Measurements from ENCODE around the gene SIX5. TPM values are rescaled to one million over a fixed set of nuclear protein-coding genes. Genes with fewer than 3 reads are reported as not detected.

SIX5 gene
- total RNA-seq, 2 experiments from 2014 or later = 2.3 to 2.4 TPM

- Mint-ChIP-seq H3K4me3 (peak overlapping the region; percentile 31), H3K36me3 (peaks cover 3% of the 10 kb centered on the region), H3K27me3 (peaks cover 4% of the 10 kb centered on the region), H3K4me1 (ENCODE audit: low read depth) (peaks cover 10% of the 10 kb centered on the region), H3K27ac (no peak overlapping the region), H3K9me3 (no peaks in the 10 kb centered on the region)
- ChIA-PET CTCF (interaction anchor here (0.6 to 6.5 kb wide), 6 partner anchors 8 to 114 kb away, joined by 3 to 121 read pairs (median 29); no protein-coding TSS in a partner anchor), POLR2A (interaction anchor here (1.4 kb wide), 1 partner anchor 21 kb away, joined by 3 read pairs; the partner anchor contains the start of gene DMWD)
- no peak for DNase-seq
- intact Hi-C loops (cut with micrococcal nuclease) = no loop called here
Observed at GRCh38 chr19:45771311-45771933, 2.4 kb upstream of the SIX5 start.

- ChIA-PET CTCF (interaction anchor here (0.6 to 6.5 kb wide), 25 partner anchors 9 to 1047 kb away, joined by 3 to 121 read pairs (median 5); partner anchors contain the start of genes DMPK, DMWD, FBXO46 and MYPOP), POLR2A (interaction anchor here (0.6 to 1.9 kb wide), 5 partner anchors 25 to 292 kb away, joined by 3 to 10 read pairs (median 4); partner anchors contain the start of genes FBXO46 and QPCTL)
- H3K27ac Mint-ChIP-seq = peak overlapping the region; percentile 28
- no peaks in the 10 kb centered on the region for H3K9me3 Mint-ChIP-seq
- intact Hi-C loops (cut with micrococcal nuclease) = loop anchor here (1.0 kb wide), 3 partner anchors 9 to 29 kb away; no protein-coding TSS in a partner anchor
- H3K27me3 Mint-ChIP-seq = peaks cover 9% of the 10 kb centered on the region
- H3K4me3 Mint-ChIP-seq = peak overlapping the region; percentile 78
- DNase-seq = peak; percentile 92
- peaks cover 3% of the 10 kb centered on the region for H3K36me3 Mint-ChIP-seq
- H3K4me1 Mint-ChIP-seq (ENCODE audit: low read depth) = peaks cover 10% of the 10 kb centered on the region
Observed at GRCh38 chr19:45770192-45771101, 1.4 kb upstream of the SIX5 start.

- DNase-seq = no peak
- intact Hi-C loops (cut with micrococcal nuclease) = loop anchor here (1.0 to 2.0 kb wide), 6 partner anchors 9 to 115 kb away; partner anchors contain the start of genes FBXO46 and SYMPK
- ChIA-PET POLR2A (interaction anchor here (0.9 to 1.9 kb wide), 7 partner anchors 9 to 291 kb away, joined by 3 to 10 read pairs (median 4); partner anchors contain the start of genes FBXO46, IRF2BP1 and QPCTL), CTCF (interaction anchor here (0.6 to 6.5 kb wide), 31 partner anchors 9 to 291 kb away, joined by 3 to 121 read pairs (median 5); partner anchors contain the start of genes DMPK, DMWD, FBXO46 and IRF2BP1)
- Mint-ChIP-seq H3K36me3 (peaks cover 3% of the 10 kb centered on the region), H3K4me3 (peak overlapping the region; percentile 78), H3K27ac (peak overlapping the region; percentile 18), H3K9me3 (no peaks in the 10 kb centered on the region), H3K4me1 (ENCODE audit: low read depth) (peaks cover 10% of the 10 kb centered on the region), H3K27me3 (peaks cover 12% of the 10 kb centered on the region)
Observed at GRCh38 chr19:45769821-45770191, 754 bp upstream of the SIX5 start.

GRCh38 chr19:45768655-45768983, 433 bp downstream of the SIX5 start:
- Mint-ChIP-seq H3K27me3 (peaks cover 15% of the 10 kb centered on the region), H3K27ac (peak overlapping the region; percentile 10), H3K9me3 (no peaks in the 10 kb centered on the region), H3K4me3 (peak overlapping the region; percentile 78), H3K36me3 (peaks cover 3% of the 10 kb centered on the region), H3K4me1 (ENCODE audit: low read depth) (peaks cover 10% of the 10 kb centered on the region)
- DNase-seq = peak; percentile 59
- POLR2A ChIA-PET = interaction anchor here (1.2 to 1.9 kb wide), 8 partner anchors 11 to 290 kb away, joined by 3 to 10 read pairs (median 4); partner anchors contain the start of genes DMWD and QPCTL
- CTCF ChIA-PET = interaction anchor here (0.7 to 6.5 kb wide), 14 partner anchors 9 to 248 kb away, joined by 3 to 121 read pairs (median 8); partner anchors contain the start of genes DMPK, FBXO46, MYPOP and SYMPK
- intact Hi-C loops (cut with micrococcal nuclease) = loop anchor here (2.0 kb wide), 1 partner anchor 38 kb away; the partner anchor contains the start of gene FBXO46

GRCh38 chr19:45767881-45768654, 984 bp downstream of the SIX5 start:
- Mint-ChIP-seq H3K4me1 (ENCODE audit: low read depth) (peaks cover 10% of the 10 kb centered on the region), H3K9me3 (no peaks in the 10 kb centered on the region), H3K27me3 (peaks cover 15% of the 10 kb centered on the region), H3K27ac (no peak overlapping the region), H3K4me3 (peak overlapping the region; percentile 60), H3K36me3 (peaks cover 3% of the 10 kb centered on the region)
- POLR2A ChIA-PET = interaction anchor here (1.2 to 1.8 kb wide), 6 partner anchors 11 to 126 kb away, joined by 3 to 10 read pairs (median 4); partner anchors contain the start of genes DMWD and QPCTL
- intact Hi-C loops (cut with micrococcal nuclease) = loop anchor here (2.0 kb wide), 1 partner anchor 37 kb away; the partner anchor contains the start of gene FBXO46
- DNase-seq = peak; percentile 23
- CTCF ChIA-PET = interaction anchor here (0.8 to 6.5 kb wide), 9 partner anchors 11 to 241 kb away, joined by 3 to 121 read pairs (median 8); partner anchors contain the start of genes DMPK and FBXO46

GRCh38 chr19:45767410-45767880, 1.6 kb downstream of the SIX5 start:
- H3K4me3 Mint-ChIP-seq = peak overlapping the region; percentile 26
- POLR2A ChIA-PET = interaction anchor here (1.2 kb wide), 1 partner anchor 75 kb away, joined by 3 read pairs; the partner anchor contains the start of gene SNRPD2
- no peak for DNase-seq
- H3K27me3 Mint-ChIP-seq = peaks cover 15% of the 10 kb centered on the region
- H3K27ac Mint-ChIP-seq = no peak overlapping the region
- CTCF ChIA-PET = interaction anchor here (0.8 to 6.5 kb wide), 6 partner anchors 12 to 242 kb away, joined by 3 to 121 read pairs (median 12); partner anchors contain the start of gene FBXO46
- H3K36me3 Mint-ChIP-seq = peaks cover 3% of the 10 kb centered on the region
- no peaks in the 10 kb centered on the region for H3K9me3 Mint-ChIP-seq
- H3K4me1 Mint-ChIP-seq (ENCODE audit: low read depth) = peaks cover 10% of the 10 kb centered on the region
- intact Hi-C loops (cut with micrococcal nuclease) = no loop called here

- peaks cover 3% of the 10 kb centered on the region for H3K36me3 Mint-ChIP-seq
- DNase-seq = no peak
- H3K9me3 Mint-ChIP-seq = no peaks in the 10 kb centered on the region
- no peak overlapping the region for H3K27ac Mint-ChIP-seq
- H3K27me3 Mint-ChIP-seq = peaks cover 18% of the 10 kb centered on the region
- H3K4me1 Mint-ChIP-seq (ENCODE audit: low read depth) = peaks cover 10% of the 10 kb centered on the region
- peak overlapping the region; percentile 26 for H3K4me3 Mint-ChIP-seq
- CTCF ChIA-PET = interaction anchor here (0.8 to 6.5 kb wide), 3 partner anchors 12 to 49 kb away, joined by 3 to 121 read pairs (median 4); no protein-coding TSS in a partner anchor
- POLR2A ChIA-PET = interaction anchor here (1.2 kb wide), 1 partner anchor 75 kb away, joined by 3 read pairs; the partner anchor contains the start of gene SNRPD2
- intact Hi-C loops (cut with micrococcal nuclease) = no loop called here
Observed at GRCh38 chr19:45766869-45767346, 2.1 kb downstream of the SIX5 start.

GRCh38 chr19:45766296-45766868, 2.7 kb downstream of the SIX5 start:
- Mint-ChIP-seq H3K36me3 (peaks cover 3% of the 10 kb centered on the region), H3K4me3 (no peak overlapping the region), H3K9me3 (no peaks in the 10 kb centered on the region), H3K4me1 (ENCODE audit: low read depth) (peaks cover 10% of the 10 kb centered on the region), H3K27me3 (peaks cover 18% of the 10 kb centered on the region), H3K27ac (no peak overlapping the region)
- DNase-seq = no peak
- intact Hi-C loops (cut with micrococcal nuclease) = no loop called here
- ChIA-PET CTCF (interaction anchor here (6.5 kb wide), 1 partner anchor 34 kb away, joined by 121 read pairs; no protein-coding TSS in a partner anchor), POLR2A (interaction anchor here (1.2 kb wide), 1 partner anchor 74 kb away, joined by 3 read pairs; the partner anchor contains the start of gene SNRPD2)

- no peaks in the 10 kb centered on the region for H3K9me3 Mint-ChIP-seq
- H3K4me3 Mint-ChIP-seq = no peak overlapping the region
- POLR2A ChIA-PET = no interaction called here
- H3K4me1 Mint-ChIP-seq (ENCODE audit: low read depth) = peaks cover 8% of the 10 kb centered on the region
- H3K36me3 Mint-ChIP-seq = no peaks in the 10 kb centered on the region
- no peak overlapping the region for H3K27ac Mint-ChIP-seq
- intact Hi-C loops (cut with micrococcal nuclease) = no loop called here
- CTCF ChIA-PET = interaction anchor here (1.0 to 6.5 kb wide), 2 partner anchors 13 to 34 kb away, joined by 3 to 121 read pairs; no protein-coding TSS in a partner anchor
- H3K27me3 Mint-ChIP-seq = peaks cover 18% of the 10 kb centered on the region
- DNase-seq = no peak
Observed at GRCh38 chr19:45765702-45766295, 3.3 kb downstream of the SIX5 start.

Measured in activated CD4-positive, alpha-beta memory T cell treated with anti-CD3 and anti-CD28 coated beads for 36 hours (primary cell).